Measurements from ENCODE around the gene KLC1.

KLC1 gene

GRCh38 chr14:103742499-103743255, 113.7 kb downstream of the KLC1 start:
- CTCF ChIA-PET, result interaction anchor here (1.8 kb wide), 1 partner anchor 9 kb away, joined by 9 read pairs; no protein-coding TSS in a partner anchor
- peaks cover 0 to 5% (median 1%) of the 10 kb centered on the region in 4 experiments for H3K4me1 ChIP-seq (ENCODE audit: control extremely low read depth in 1 of 4, control insufficient read depth in 4 of 4, insufficient read depth in 4 of 4, low read length in 3 of 4)
- 94% methylated on average over 14 of the region's 14 CpGs for WGBS (ENCODE audit: insufficient coverage)
- H3K27me3 ChIP-seq (replicated peaks in 2 of 5; ENCODE audit: control insufficient read depth in 4 of 5, insufficient read depth in 5 of 5, low read length in 4 of 5), result no peaks in the 10 kb centered on the region
- H3K27ac ChIP-seq (ENCODE audit: insufficient read depth in 1 of 2, low read depth in 1 of 2, low read length in 2 of 2, poor library complexity in 1 of 2, severe bottlenecking in 2 of 2), result no peak overlapping the region
- POLR2A ChIA-PET, result no interaction called here
- DNase-seq, result no peak
- no peak overlapping the region for H3K4me3 ChIP-seq (ENCODE audit: control insufficient read depth in 1 of 7, extremely low read depth in 1 of 7, insufficient read depth in 4 of 7, low read depth in 2 of 7, low read length in 6 of 7)
- H3K36me3 ChIP-seq (ENCODE audit: control insufficient read depth in 4 of 4, insufficient read depth in 4 of 4, low read length in 3 of 4), result peaks cover 0 to 8% (median 0%) of the 10 kb centered on the region in 4 experiments
- no peaks in the 10 kb centered on the region for H3K9me3 ChIP-seq (ENCODE audit: control extremely low read depth in 1 of 5, control insufficient read depth in 4 of 5, insufficient read depth in 2 of 5, low read depth in 1 of 5, low read length in 4 of 5)

GRCh38 chr14:103743691-103744090, 114.7 kb downstream of the KLC1 start:
- peaks cover 0 to 8% (median 0%) of the 10 kb centered on the region in 4 experiments for H3K36me3 ChIP-seq (ENCODE audit: control insufficient read depth in 4 of 4, insufficient read depth in 4 of 4, low read length in 3 of 4)
- CTCF ChIA-PET, result no interaction called here
- over 99% methylated on average over 15 of the region's 15 CpGs for WGBS (ENCODE audit: insufficient coverage)
- H3K9me3 ChIP-seq (ENCODE audit: control extremely low read depth in 1 of 5, control insufficient read depth in 4 of 5, insufficient read depth in 2 of 5, low read depth in 1 of 5, low read length in 4 of 5), result no peaks in the 10 kb centered on the region
- H3K4me3 ChIP-seq (ENCODE audit: control insufficient read depth in 1 of 7, extremely low read depth in 1 of 7, insufficient read depth in 4 of 7, low read depth in 2 of 7, low read length in 6 of 7), result no peak overlapping the region
- peaks cover 0 to 5% (median 1%) of the 10 kb centered on the region in 4 experiments for H3K4me1 ChIP-seq (ENCODE audit: control extremely low read depth in 1 of 4, control insufficient read depth in 4 of 4, insufficient read depth in 4 of 4, low read length in 3 of 4)
- no peaks in the 10 kb centered on the region for H3K27me3 ChIP-seq (replicated peaks in 2 of 5; ENCODE audit: control insufficient read depth in 4 of 5, insufficient read depth in 5 of 5, low read length in 4 of 5)
- no peak overlapping the region for H3K27ac ChIP-seq (ENCODE audit: insufficient read depth in 1 of 2, low read depth in 1 of 2, low read length in 2 of 2, poor library complexity in 1 of 2, severe bottlenecking in 2 of 2)
- POLR2A ChIA-PET, result no interaction called here
- no peak for DNase-seq

DNA sequence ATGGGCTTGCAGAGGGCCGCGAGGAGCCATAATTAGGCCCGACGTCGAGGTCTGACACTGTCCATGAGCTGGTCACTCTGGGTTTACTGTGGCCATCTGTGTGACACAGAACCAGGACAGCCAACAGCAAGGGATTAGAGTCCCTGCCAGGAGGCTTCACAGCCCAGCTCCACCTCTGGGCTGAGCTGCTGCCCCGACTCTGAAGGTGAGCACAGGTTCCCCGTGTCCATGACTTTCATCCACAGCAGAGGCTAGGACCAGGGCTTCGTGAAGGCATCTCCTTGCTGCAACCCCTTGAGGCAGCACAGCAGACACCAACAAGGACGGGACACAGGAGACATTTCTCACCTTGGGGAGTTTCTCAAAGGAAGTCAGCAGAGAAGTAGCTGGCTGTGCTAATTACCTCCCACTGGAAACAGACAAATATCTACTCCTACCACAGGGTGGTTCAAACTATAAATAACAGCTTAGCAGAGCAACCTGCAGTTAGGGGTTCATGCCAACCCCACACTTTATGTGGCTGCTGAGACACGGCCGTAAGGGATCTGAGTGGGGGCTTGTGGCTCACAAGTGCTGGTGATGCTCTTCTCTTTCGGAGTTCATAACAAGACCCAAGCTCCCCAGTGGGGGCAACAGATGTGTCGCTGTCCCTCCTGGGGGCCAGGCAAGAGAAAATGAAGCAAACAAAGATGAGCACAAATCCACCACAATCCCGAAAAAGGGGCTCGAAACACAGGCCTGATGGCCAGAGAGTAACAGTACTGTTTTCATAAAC, 115.8 kb downstream of the KLC1 start:
- peaks cover 0 to 9% (median 1%) of the 10 kb centered on the region in 4 experiments for H3K4me1 ChIP-seq (ENCODE audit: control extremely low read depth in 1 of 4, control insufficient read depth in 4 of 4, insufficient read depth in 4 of 4, low read length in 3 of 4)
- no peak overlapping the region for H3K4me3 ChIP-seq (ENCODE audit: control insufficient read depth in 1 of 7, extremely low read depth in 1 of 7, insufficient read depth in 4 of 7, low read depth in 2 of 7, low read length in 6 of 7)
- ChIA-PET POLR2A (no interaction called here), CTCF (interaction anchor here (0.6 kb wide), 1 partner anchor 14 kb away, joined by 3 read pairs; no protein-coding TSS in a partner anchor)
- no peak overlapping the region for H3K27ac ChIP-seq (ENCODE audit: insufficient read depth in 1 of 2, low read depth in 1 of 2, low read length in 2 of 2, poor library complexity in 1 of 2, severe bottlenecking in 2 of 2)
- H3K27me3 ChIP-seq (replicated peaks in 2 of 5; ENCODE audit: control insufficient read depth in 4 of 5, insufficient read depth in 5 of 5, low read length in 4 of 5), result no peaks in the 10 kb centered on the region
- no peaks in the 10 kb centered on the region for H3K9me3 ChIP-seq (ENCODE audit: control extremely low read depth in 1 of 5, control insufficient read depth in 4 of 5, insufficient read depth in 2 of 5, low read depth in 1 of 5, low read length in 4 of 5)
- no peak for DNase-seq
- peaks cover 0 to 5% (median 0%) of the 10 kb centered on the region in 4 experiments for H3K36me3 ChIP-seq (ENCODE audit: control insufficient read depth in 4 of 4, insufficient read depth in 4 of 4, low read length in 3 of 4)
- WGBS (ENCODE audit: insufficient coverage), result 90% methylated on average over 15 of the region's 15 CpGs

DNA sequence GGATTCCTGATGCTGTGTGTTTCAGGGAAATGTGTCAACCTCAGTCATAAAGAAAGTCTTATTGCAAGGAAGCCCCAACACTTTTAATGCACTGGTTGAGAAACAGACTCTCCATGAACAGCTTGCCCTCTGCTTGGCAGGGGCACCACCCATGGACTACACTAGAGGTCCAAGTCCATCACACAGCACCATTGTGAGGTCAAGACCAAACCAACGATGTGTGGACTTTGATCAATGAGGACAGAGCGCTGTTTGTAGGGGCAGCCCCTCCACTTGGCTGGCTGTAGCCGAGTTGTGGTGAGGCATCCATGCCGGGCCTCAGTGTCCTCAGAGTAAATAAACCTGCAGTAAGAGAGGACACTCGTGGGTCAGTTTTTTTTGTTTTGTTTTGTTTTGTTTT, 116.4 kb downstream of the KLC1 start:
- H3K36me3 ChIP-seq (ENCODE audit: control insufficient read depth in 4 of 4, insufficient read depth in 4 of 4, low read length in 3 of 4), result peaks cover 0 to 3% (median 0%) of the 10 kb centered on the region in 4 experiments
- 98% methylated on average over 4 of the region's 5 CpGs for WGBS (ENCODE audit: insufficient coverage)
- peaks cover 0 to 9% (median 1%) of the 10 kb centered on the region in 4 experiments for H3K4me1 ChIP-seq (ENCODE audit: control extremely low read depth in 1 of 4, control insufficient read depth in 4 of 4, insufficient read depth in 4 of 4, low read length in 3 of 4)
- ChIA-PET CTCF (no interaction called here), POLR2A (no interaction called here)
- no peak for DNase-seq
- H3K4me3 ChIP-seq (ENCODE audit: control insufficient read depth in 1 of 7, extremely low read depth in 1 of 7, insufficient read depth in 4 of 7, low read depth in 2 of 7, low read length in 6 of 7), result no peak overlapping the region
- no peak overlapping the region for H3K27ac ChIP-seq (ENCODE audit: insufficient read depth in 1 of 2, low read depth in 1 of 2, low read length in 2 of 2, poor library complexity in 1 of 2, severe bottlenecking in 2 of 2)
- no peaks in the 10 kb centered on the region for H3K9me3 ChIP-seq (ENCODE audit: control extremely low read depth in 1 of 5, control insufficient read depth in 4 of 5, insufficient read depth in 2 of 5, low read depth in 1 of 5, low read length in 4 of 5)
- no peaks in the 10 kb centered on the region for H3K27me3 ChIP-seq (replicated peaks in 2 of 5; ENCODE audit: control insufficient read depth in 4 of 5, insufficient read depth in 5 of 5, low read length in 4 of 5)

- DNase-seq, result no peak
- Histone ChIP-seq H3K4me1 (ENCODE audit: control extremely low read depth in 1 of 4, control insufficient read depth in 4 of 4, insufficient read depth in 4 of 4, low read length in 3 of 4) (peaks cover 0 to 4% (median 0%) of the 10 kb centered on the region in 4 experiments), H3K27me3 (replicated peaks in 2 of 5; ENCODE audit: control insufficient read depth in 4 of 5, insufficient read depth in 5 of 5, low read length in 4 of 5) (no peaks in the 10 kb centered on the region), H3K27ac (ENCODE audit: insufficient read depth in 1 of 2, low read depth in 1 of 2, low read length in 2 of 2, poor library complexity in 1 of 2, severe bottlenecking in 2 of 2) (no peak overlapping the region), H3K4me3 (ENCODE audit: control insufficient read depth in 1 of 7, extremely low read depth in 1 of 7, insufficient read depth in 4 of 7, low read depth in 2 of 7, low read length in 6 of 7) (no peak overlapping the region), H3K36me3 (ENCODE audit: control insufficient read depth in 4 of 4, insufficient read depth in 4 of 4, low read length in 3 of 4) (no peaks in the 10 kb centered on the region), H3K9me3 (ENCODE audit: control extremely low read depth in 1 of 5, control insufficient read depth in 4 of 5, insufficient read depth in 2 of 5, low read depth in 1 of 5, low read length in 4 of 5) (no peaks in the 10 kb centered on the region)
- POLR2A ChIA-PET, result no interaction called here
- CTCF ChIA-PET, result interaction anchor here (0.7 kb wide), 1 partner anchor 10 kb away, joined by 3 read pairs; no protein-coding TSS in a partner anchor
- WGBS (ENCODE audit: insufficient coverage), result 96% methylated on average over 8 of the region's 10 CpGs
Observed at GRCh38 chr14:103746701-103747100, 117.7 kb downstream of the KLC1 start.

GRCh38 chr14:103748534-103748857, 119.5 kb downstream of the KLC1 start:
- Histone ChIP-seq H3K27me3 (replicated peaks in 2 of 5; ENCODE audit: control insufficient read depth in 4 of 5, insufficient read depth in 5 of 5, low read length in 4 of 5) (no peaks in the 10 kb centered on the region), H3K27ac (ENCODE audit: insufficient read depth in 1 of 2, low read depth in 1 of 2, low read length in 2 of 2, poor library complexity in 1 of 2, severe bottlenecking in 2 of 2) (no peak overlapping the region), H3K36me3 (ENCODE audit: control insufficient read depth in 4 of 4, insufficient read depth in 4 of 4, low read length in 3 of 4) (no peaks in the 10 kb centered on the region), H3K4me3 (ENCODE audit: control insufficient read depth in 1 of 7, extremely low read depth in 1 of 7, insufficient read depth in 4 of 7, low read depth in 2 of 7, low read length in 6 of 7) (no peak overlapping the region), H3K4me1 (ENCODE audit: control extremely low read depth in 1 of 4, control insufficient read depth in 4 of 4, insufficient read depth in 4 of 4, low read length in 3 of 4) (peaks cover 0 to 4% (median 0%) of the 10 kb centered on the region in 4 experiments), H3K9me3 (ENCODE audit: control extremely low read depth in 1 of 5, control insufficient read depth in 4 of 5, insufficient read depth in 2 of 5, low read depth in 1 of 5, low read length in 4 of 5) (no peaks in the 10 kb centered on the region)
- CTCF ChIA-PET, result no interaction called here
- WGBS (ENCODE audit: insufficient coverage), result 100% methylated on average over 3 of the region's 5 CpGs
- no peak for DNase-seq
- POLR2A ChIA-PET, result no interaction called here

DNA sequence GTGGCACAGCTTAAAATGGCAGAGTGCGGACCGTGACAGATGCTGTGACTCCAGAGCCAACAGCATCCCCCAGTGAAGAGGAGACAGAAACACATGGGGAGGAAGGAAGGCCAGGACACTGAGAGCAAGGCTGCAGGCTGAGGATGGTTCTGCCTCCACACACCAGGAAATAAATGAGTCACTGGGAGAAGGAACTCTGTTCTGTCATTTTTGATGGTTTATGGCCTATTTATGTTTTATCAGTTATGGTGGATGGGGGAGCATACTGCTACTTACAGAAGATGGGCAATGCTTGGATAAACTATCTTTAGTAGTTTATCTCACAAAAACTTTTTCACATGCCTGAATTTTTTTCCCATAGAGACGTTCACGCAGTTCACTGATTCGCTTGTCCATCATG, 120.4 kb downstream of the KLC1 start:
- H3K36me3 ChIP-seq (ENCODE audit: control insufficient read depth in 4 of 4, insufficient read depth in 4 of 4, low read length in 3 of 4), result no peaks in the 10 kb centered on the region
- no peak overlapping the region for H3K4me3 ChIP-seq (ENCODE audit: control insufficient read depth in 1 of 7, extremely low read depth in 1 of 7, insufficient read depth in 4 of 7, low read depth in 2 of 7, low read length in 6 of 7)
- CTCF ChIA-PET, result no interaction called here
- POLR2A ChIA-PET, result no interaction called here
- no peak overlapping the region for H3K27ac ChIP-seq (ENCODE audit: insufficient read depth in 1 of 2, low read depth in 1 of 2, low read length in 2 of 2, poor library complexity in 1 of 2, severe bottlenecking in 2 of 2)
- H3K4me1 ChIP-seq (ENCODE audit: control extremely low read depth in 1 of 4, control insufficient read depth in 4 of 4, insufficient read depth in 4 of 4, low read length in 3 of 4), result peaks cover 0 to 4% (median 0%) of the 10 kb centered on the region in 4 experiments
- DNase-seq, result no peak
- 86% methylated on average over 5 of the region's 5 CpGs for WGBS (ENCODE audit: insufficient coverage)
- H3K9me3 ChIP-seq (ENCODE audit: control extremely low read depth in 1 of 5, control insufficient read depth in 4 of 5, insufficient read depth in 2 of 5, low read depth in 1 of 5, low read length in 4 of 5), result no peaks in the 10 kb centered on the region
- H3K27me3 ChIP-seq (replicated peaks in 2 of 5; ENCODE audit: control insufficient read depth in 4 of 5, insufficient read depth in 5 of 5, low read length in 4 of 5), result no peaks in the 10 kb centered on the region
